ENCODE data around the gene ENDOV.

ENDOV gene

DNA sequence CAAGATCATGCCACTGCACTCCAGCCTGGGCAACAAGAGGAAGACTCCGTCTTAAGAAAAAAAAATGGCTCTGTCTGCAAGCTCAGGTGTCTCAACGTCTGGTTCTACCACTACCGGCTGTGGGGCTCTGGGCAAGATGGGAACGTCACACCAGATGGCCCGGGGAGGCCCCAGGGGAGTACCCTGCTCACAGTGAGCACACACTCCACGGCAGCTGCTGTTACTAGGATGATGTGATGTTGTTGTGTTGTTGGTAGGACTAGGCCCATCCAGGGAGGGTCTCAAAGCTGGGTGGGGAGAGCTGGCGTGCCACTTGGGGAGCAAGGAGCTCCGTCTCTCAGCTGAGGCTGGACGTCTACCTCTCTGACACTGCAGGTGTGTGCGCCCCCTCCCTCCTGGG lies 70.9 kb downstream of the ENDOV start:
- no peak for DNase-seq (ENCODE audit: low read depth in 3 of 3)

DNA sequence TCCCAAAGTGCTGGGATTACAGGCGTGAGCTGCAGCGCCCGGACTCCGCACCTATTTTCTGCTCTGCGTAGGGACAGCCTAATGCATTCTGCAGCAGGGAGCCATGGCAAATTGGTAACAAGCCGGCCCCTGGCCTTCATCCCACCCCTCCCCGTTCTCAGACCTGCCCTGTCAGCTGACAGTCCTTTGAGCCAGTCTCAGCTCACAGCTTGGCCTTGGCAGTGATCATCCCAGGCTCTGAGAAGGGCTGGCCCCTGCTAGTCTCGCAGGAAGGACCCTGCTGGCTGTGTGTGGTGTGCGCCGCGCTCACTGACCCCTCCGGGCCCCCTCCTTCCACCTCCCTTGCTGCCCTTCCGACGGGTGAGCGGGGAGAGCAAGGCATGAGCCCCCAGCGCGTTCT lies 71.7 kb downstream of the ENDOV start:
- DNase-seq (ENCODE audit: low read depth in 3 of 3): no peak

DNA sequence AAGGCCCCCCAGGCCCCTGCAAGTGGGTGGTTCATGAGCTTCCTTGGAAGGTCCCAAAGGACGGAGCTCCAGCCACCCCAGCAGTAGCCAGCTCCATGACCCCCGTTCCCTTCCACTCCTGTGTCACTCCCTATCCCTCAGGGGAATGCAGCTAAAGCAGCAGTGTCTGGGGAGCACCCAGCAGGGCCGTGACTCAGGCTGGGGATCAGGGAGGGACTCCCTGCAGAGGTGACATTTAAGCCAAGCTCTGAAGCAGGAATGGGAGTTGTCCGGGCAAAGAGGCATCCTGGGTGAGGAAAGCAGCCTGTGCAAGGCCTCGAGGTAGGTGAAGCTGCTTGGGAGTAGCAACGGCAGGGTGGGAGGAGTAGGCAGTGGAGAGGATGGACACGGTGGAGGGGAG lies 72.5 kb downstream of the ENDOV start:
- no peak for DNase-seq (ENCODE audit: low read depth in 3 of 3)

Measured in stimulated activated CD4-positive, alpha-beta T cell treated with anti-CD3 and anti-CD28 coated beads, TNF-alpha, amount 100 ng/mL, for 48 hours (primary cell).